Measurements from ENCODE around the gene IFIT3.

DNA sequence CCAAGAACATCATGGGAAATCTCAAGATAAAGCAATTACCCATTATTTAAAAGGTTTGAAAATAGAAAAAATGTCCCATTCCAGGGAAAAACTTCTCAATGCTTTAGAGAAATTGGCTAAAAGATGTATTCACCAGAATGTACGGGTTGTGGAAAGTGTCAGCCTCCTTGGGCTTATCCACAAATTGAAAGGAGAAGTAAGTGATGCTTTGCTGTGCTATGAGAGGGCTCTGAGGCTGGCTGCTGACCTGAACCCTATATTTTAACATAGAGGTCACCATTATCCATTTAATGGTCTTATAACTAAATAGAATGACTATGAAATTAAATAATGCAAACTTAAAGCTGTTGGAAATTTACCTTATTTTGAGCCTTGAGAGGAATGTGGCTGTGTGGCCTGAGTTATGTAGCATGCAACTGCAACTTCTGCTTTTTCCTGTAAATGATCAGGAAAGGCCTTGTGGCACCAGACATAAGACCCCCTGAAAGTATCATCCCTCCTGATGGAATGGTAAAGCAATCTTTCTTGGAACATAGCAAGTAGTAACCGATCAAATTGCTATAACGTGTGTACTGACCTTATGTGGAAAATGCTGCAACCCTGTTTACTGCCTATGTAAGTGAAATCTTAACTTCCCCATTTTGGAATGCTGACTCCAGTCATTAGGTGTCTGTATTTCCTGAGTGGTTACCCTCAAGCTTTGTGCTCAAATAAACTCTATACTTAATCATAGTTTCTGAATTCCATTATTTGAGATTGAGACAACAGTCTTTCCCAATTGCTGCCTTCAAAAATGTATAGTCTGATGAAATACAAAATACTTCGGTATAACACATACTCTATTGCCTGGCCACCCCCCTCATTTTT lies 56.9 kb downstream of the IFIT3 start:
- TF ChIP-seq YY1 (IDR thresholded peaks at IDR 0.05; ENCODE audit: insufficient read depth, insufficient read length) (no peak), ZNF274 (IDR thresholded peaks at IDR 0.05; ENCODE audit: low read depth, low read length) (no peak)

Measured in NT2/D1 (cell line).